B cell (primary cell): ENCODE measurements around the gene LRP1. TPM values are rescaled to one million over a fixed set of nuclear protein-coding genes. Genes with fewer than 3 reads are reported as not detected.

ENCODE experiments used
- ATAC-seq: fragments of 200-7000 bp; cut with Tn5 transposase; one replicate; pipeline ENCODE4 v1.10.0; 2021; ENCODE audit warnings: low read depth, mild to moderate bottlenecking, moderate number of reproducible peaks, moderate library complexity
- CTCF ChIA-PET: fragments of 350-600 bp; sonication (Branson Sonifier 250); formaldehyde crosslinking; loops from one replicate; lab custom pipeline; 2021; ENCODE audit warnings: antibody characterized with exemption, inconsistent platforms; lab: Charles Lee
- POLR2A ChIA-PET: fragments of 350-600 bp; sonication (Branson Sonifier 250); formaldehyde crosslinking; loops from one replicate; lab custom pipeline; 2021; ENCODE audit warnings: antibody characterized with exemption; lab: Charles Lee
- DNase-seq: peaks from one replicate; pipeline ENCODE4 v3.0.0; 2013
- H2AFZ ChIP-seq: 2 replicates; pipeline ENCODE4 v1.6.1; 2012; ENCODE audit warnings: mild to moderate bottlenecking, low read depth, low read length; ENCODE audit not compliant: insufficient read depth, poor library complexity, severe bottlenecking
- H3K27ac ChIP-seq, 2 donors: 1 replicate in 1 of 2; 2 replicates in 1 of 2; pipeline ENCODE4 v1.5.1; 2012 to 2013; ENCODE audit warnings: low read length in 2 of 2, mild to moderate bottlenecking in 2 of 2, moderate library complexity in 1 of 2
- H3K27me3 ChIP-seq, 4 experiments: fragments of 200-600 bp in 1 of 4; sonication (generic) in 1 of 4; replicated peaks in 1 of 4; 1 replicate in 2 of 4; 2 replicates in 2 of 4; pipeline versions ENCODE4 v1.6.1 to v1.7.0; 2013 to 2016; ENCODE audit warnings: low read length in 3 of 4, mild to moderate bottlenecking in 2 of 4, mixed read lengths in 1 of 4, moderate library complexity in 1 of 4; ENCODE audit not compliant: insufficient read depth in 4 of 4, control insufficient read depth in 3 of 4; ENCODE audit errors: control extremely low read depth in 1 of 4
- H3K36me3 ChIP-seq, 2 experiments: replicated peaks in 1 of 2; 1 replicate in 1 of 2; 2 replicates in 1 of 2; pipeline versions ENCODE4 v1.6.1 to v1.7.1; 2013; ENCODE audit warnings: low read length in 1 of 2; ENCODE audit not compliant: insufficient read depth in 2 of 2, control insufficient read depth in 1 of 2; ENCODE audit errors: control extremely low read depth in 1 of 2, extremely low read depth in 1 of 2
- H3K4me1 ChIP-seq, 2 donors: fragments of 200-600 bp in 1 of 2; sonication (generic) in 1 of 2; 1 replicate in 1 of 2; 2 replicates in 1 of 2; pipeline versions ENCODE4 v1.5.1 to v1.6.1; 2013 to 2017; ENCODE audit warnings: low read length in 2 of 2; ENCODE audit not compliant: control insufficient read depth in 2 of 2, insufficient read depth in 2 of 2
- H3K4me2 ChIP-seq: replicated peaks from 2 replicates; pipeline ENCODE3; 2012; ENCODE audit warnings: mild to moderate bottlenecking, low read depth, low read length; ENCODE audit not compliant: poor library complexity, severe bottlenecking
- H3K4me3 ChIP-seq, 5 experiments: fragments of 200-600 bp in 1 of 5; sonication (generic) in 1 of 5; 1 replicate in 3 of 5; 2 replicates in 2 of 5; pipeline versions ENCODE4 v1.5.1 to v1.7.0; 2011 to 2016; ENCODE audit warnings: low read length in 4 of 5, mild to moderate bottlenecking in 4 of 5, low read depth in 2 of 5, control low read depth in 1 of 5, moderate library complexity in 1 of 5; ENCODE audit not compliant: insufficient read depth in 1 of 5; ENCODE audit errors: control extremely low read depth in 1 of 5, extremely low read depth in 1 of 5
- H3K79me2 ChIP-seq: fragments of 200-600 bp; sonication (generic); one replicate; pipeline ENCODE4 v1.6.0; 2016; ENCODE audit warnings: low read length; ENCODE audit not compliant: control insufficient read depth, insufficient read depth
- H3K9ac ChIP-seq: fragments of 200-600 bp; sonication (generic); 2 replicates; pipeline ENCODE4 v1.6.1; 2017; ENCODE audit warnings: mild to moderate bottlenecking, low read length, moderate library complexity
- H3K9me3 ChIP-seq, 3 donors: one replicate each; pipeline versions ENCODE4 v1.6.1 to v1.7.1; 2013; ENCODE audit warnings: low read length in 2 of 3; ENCODE audit not compliant: control insufficient read depth in 2 of 3, insufficient read depth in 1 of 3; ENCODE audit errors: control extremely low read depth in 1 of 3
- H4K20me1 ChIP-seq: 2 replicates; pipeline ENCODE4 v1.6.0; 2012; ENCODE audit warnings: mild to moderate bottlenecking, low read length; ENCODE audit not compliant: insufficient read depth, control insufficient read depth, poor library complexity, severe bottlenecking
- H3K27ac Mint-ChIP-seq: one replicate; pipeline ENCODE4 v1.8.0; 2021; ENCODE audit warnings: mixed read lengths
- H3K27me3 Mint-ChIP-seq: one replicate; pipeline ENCODE4 v1.8.0; 2021; ENCODE audit warnings: mixed read lengths
- H3K4me1 Mint-ChIP-seq: one replicate; pipeline ENCODE4 v1.8.0; 2021; ENCODE audit warnings: mixed read lengths
- H3K4me3 Mint-ChIP-seq: one replicate; pipeline ENCODE4 v1.8.0; 2021; ENCODE audit warnings: mixed read lengths
- H3K9me3 Mint-ChIP-seq: one replicate; pipeline ENCODE4 v1.8.0; 2022; ENCODE audit warnings: mixed read lengths; ENCODE audit not compliant: insufficient read depth
- EZH2 ChIP-seq: IDR thresholded peaks from 2 replicates; pipeline ENCODE4 v1.6.1; 2012; ENCODE audit warnings: borderline replicate concordance, low read depth, mild to moderate bottlenecking, moderate library complexity, low read length; ENCODE audit not compliant: insufficient read depth, poor library complexity, severe bottlenecking
- WGBS: methylation state at CpG from one replicate; pipeline ENCODE4 v1.1.5; 2013; ENCODE audit warnings: missing lambda C conversion rate; ENCODE audit not compliant: insufficient coverage; 5-methylcytosine and 5-hydroxymethylcytosine counted together
- intact Hi-C: fragments of 100-400 bp; cut with micrococcal nuclease; formaldehyde crosslinking; loops from one replicate; pipeline ENCODE4 v1.10.0; 2022
- polyA plus RNA-seq: library from polyadenylated mRNA; depleted of rRNA; stranded (reverse); fragments of >200 nt; gene quantifications from 2 replicates; pipeline ENCODE4 v1.2.3, GENCODE V29; 2012
- total RNA-seq, 2 donors: library from RNA; stranded (reverse); fragments of 120-200 nt in 1 of 2; gene quantifications; 1 replicate in 1 of 2; 2 replicates in 1 of 2; pipeline versions ENCODE4 v1.2.3 to v1.2.4, GENCODE V29; 2013 to 2022
- TF ChIP-seq, protein P1 (sequence below): fragments of 200-600 bp; IDR thresholded peaks from one replicate; pipeline ENCODE4 v1.8.0; 2022; ENCODE audit warnings: antibody characterized with exemption, mild to moderate bottlenecking

LRP1 gene
- total and polyA plus RNA-seq, 2 donors (not counting 1 experiment from before 2014, with no cell fraction given): 2.0 to 4.1 TPM

DNA sequence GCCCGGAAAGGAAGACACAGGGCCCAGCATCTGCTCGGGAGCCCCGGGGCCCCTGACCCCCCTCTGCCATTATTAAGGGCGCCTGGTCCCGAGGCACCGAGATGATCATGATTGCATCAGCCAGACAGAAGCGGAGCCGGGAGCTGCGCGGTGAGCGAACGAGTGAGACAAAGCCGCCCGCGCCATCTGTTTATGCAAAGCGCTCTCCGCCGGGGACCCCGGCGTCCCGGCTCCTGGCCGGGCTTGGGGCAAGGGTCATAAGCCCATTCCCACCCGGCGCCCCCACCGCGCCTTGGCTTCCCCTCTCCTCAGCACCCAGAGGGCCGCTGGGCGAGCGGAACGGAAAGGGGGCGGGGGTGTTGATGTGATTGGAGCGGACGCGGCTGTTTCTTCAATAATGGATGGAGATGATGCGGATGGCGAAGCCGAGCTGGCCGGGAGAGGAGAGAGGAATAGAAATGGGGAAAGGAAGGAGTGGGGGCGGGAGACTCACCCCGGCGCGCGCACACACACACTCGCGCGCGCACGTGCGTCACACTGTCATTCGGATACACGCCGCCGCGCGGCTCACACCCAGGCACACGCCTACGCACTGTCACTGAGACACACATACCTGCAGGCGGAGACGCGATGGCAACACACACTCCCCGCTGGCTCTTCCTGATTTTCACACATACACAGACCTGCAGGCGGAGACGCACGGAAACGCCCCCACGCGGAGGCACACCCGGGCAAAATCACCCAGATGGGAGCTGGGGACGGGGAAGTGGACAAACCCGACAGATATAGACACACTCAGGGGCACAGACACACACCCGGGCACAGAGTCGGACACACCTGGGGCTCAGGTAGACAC is 112.0 kb downstream of the LRP1 start:
- peaks cover 12% of the 10 kb centered on the region for H3K27me3 Mint-ChIP-seq
- peak overlapping the region; percentile 70 to 81 for H3K27ac ChIP-seq
- H3K27me3 ChIP-seq: peaks cover 0 to 81% (median 32%) of the 10 kb centered on the region in 4 experiments
- peak overlapping the region; percentile 78 for H2AFZ ChIP-seq
- peak overlapping the region; percentile 89 for H3K4me3 Mint-ChIP-seq
- WGBS: under 1% methylated on average over 52 of the region's 72 CpGs
- H3K36me3 ChIP-seq: no peaks in the 10 kb centered on the region
- peak overlapping the region; percentile 95 for H3K4me2 ChIP-seq
- POLR2A ChIA-PET: interaction anchor here (0.7 to 11.2 kb wide), 5 partner anchors 11 to 552 kb away, joined by 3 to 110 read pairs (median 18); partner anchors contain the start of genes NXPH4, PTGES3 and SHMT2
- CTCF ChIA-PET: interaction anchor here (0.6 to 31.1 kb wide), 7 partner anchors 12 to 159 kb away, joined by 3 to 838 read pairs (median 6); partner anchors contain the start of genes LRP1, NXPH4 and SHMT2
- DNase-seq (peak; percentile 91), ATAC-seq (peak; percentile 42)
- H4K20me1 ChIP-seq: peaks cover 8% of the 10 kb centered on the region
- peaks cover 12% of the 10 kb centered on the region for H3K79me2 ChIP-seq
- H3K4me3 ChIP-seq: peak overlapping the region; percentile 19 to 79 (median 75)
- H3K4me1 ChIP-seq: peaks cover 81 to 89% of the 10 kb centered on the region in 2 donors
- H3K9me3 ChIP-seq: peaks cover 0 to 24% (median 0%) of the 10 kb centered on the region in 3 donors
- H3K27ac Mint-ChIP-seq: peak overlapping the region; percentile 92
- TF ChIP-seq EZH2: no peak
- TF ChIP-seq, protein P1, sequence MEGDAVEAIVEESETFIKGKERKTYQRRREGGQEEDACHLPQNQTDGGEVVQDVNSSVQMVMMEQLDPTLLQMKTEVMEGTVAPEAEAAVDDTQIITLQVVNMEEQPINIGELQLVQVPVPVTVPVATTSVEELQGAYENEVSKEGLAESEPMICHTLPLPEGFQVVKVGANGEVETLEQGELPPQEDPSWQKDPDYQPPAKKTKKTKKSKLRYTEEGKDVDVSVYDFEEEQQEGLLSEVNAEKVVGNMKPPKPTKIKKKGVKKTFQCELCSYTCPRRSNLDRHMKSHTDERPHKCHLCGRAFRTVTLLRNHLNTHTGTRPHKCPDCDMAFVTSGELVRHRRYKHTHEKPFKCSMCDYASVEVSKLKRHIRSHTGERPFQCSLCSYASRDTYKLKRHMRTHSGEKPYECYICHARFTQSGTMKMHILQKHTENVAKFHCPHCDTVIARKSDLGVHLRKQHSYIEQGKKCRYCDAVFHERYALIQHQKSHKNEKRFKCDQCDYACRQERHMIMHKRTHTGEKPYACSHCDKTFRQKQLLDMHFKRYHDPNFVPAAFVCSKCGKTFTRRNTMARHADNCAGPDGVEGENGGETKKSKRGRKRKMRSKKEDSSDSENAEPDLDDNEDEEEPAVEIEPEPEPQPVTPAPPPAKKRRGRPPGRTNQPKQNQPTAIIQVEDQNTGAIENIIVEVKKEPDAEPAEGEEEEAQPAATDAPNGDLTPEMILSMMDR: no peak
- H3K4me1 Mint-ChIP-seq: peaks cover 83% of the 10 kb centered on the region
- H3K9ac ChIP-seq: peak overlapping the region; percentile 74
- intact Hi-C loops: loop anchor here (1.0 to 5.0 kb wide), 3 partner anchors 128 to 219 kb away; partner anchors contain the start of genes GLI1 and STAT6
- H3K9me3 Mint-ChIP-seq: no peaks in the 10 kb centered on the region
